Spleen (tissue), 11 donors: ENCODE measurements around the gene RMRP. TPM values are rescaled to one million over a fixed set of nuclear protein-coding genes. Genes with fewer than 3 reads are reported as not detected.

Experiments
- DNase-seq: peaks from one replicate; pipeline ENCODE4 v3.0.0-alpha.2; 2020
- H3K27ac ChIP-seq, 8 donors: fragments of 200-600 bp; sonication (generic) in 7 of 8; 1 replicate in 4 of 8; 2 replicates in 4 of 8; pipeline versions ENCODE4 v1.5.0 to v1.8.0; 2016 to 2021; ENCODE audit warnings: inconsistent platforms in 4 of 8, mild to moderate bottlenecking in 4 of 8, moderate library complexity in 1 of 8
- H3K27me3 ChIP-seq, 7 donors: fragments of 200-600 bp; sonication (generic) in 6 of 7; replicated peaks in 1 of 7; 1 replicate in 4 of 7; 2 replicates in 3 of 7; pipeline versions ENCODE4 v1.5.0 to v1.8.0; 2016 to 2021; ENCODE audit warnings: inconsistent platforms in 3 of 7, mild to moderate bottlenecking in 1 of 7
- H3K36me3 ChIP-seq, 6 donors: fragments of 200-600 bp; sonication (generic) in 5 of 6; 1 replicate in 4 of 6; 2 replicates in 2 of 6; pipeline versions ENCODE4 v1.5.0 to v1.8.0; 2016 to 2021; ENCODE audit warnings: inconsistent platforms in 2 of 6
- H3K4me1 ChIP-seq, 6 donors: fragments of 200-600 bp; sonication (generic) in 5 of 6; 1 replicate in 3 of 6; 2 replicates in 3 of 6; pipeline versions ENCODE4 v1.5.0 to v1.8.0; 2016 to 2021; ENCODE audit warnings: inconsistent platforms in 3 of 6
- H3K4me3 ChIP-seq, 8 donors: fragments of 200-600 bp; sonication (generic) in 7 of 8; 1 replicate in 4 of 8; 2 replicates in 4 of 8; pipeline versions ENCODE4 v1.5.0 to v1.8.0; 2016 to 2021; ENCODE audit warnings: inconsistent platforms in 4 of 8, mild to moderate bottlenecking in 4 of 8, moderate library complexity in 2 of 8
- H3K9me3 ChIP-seq, 8 donors: fragments of 200-600 bp; sonication (generic) in 7 of 8; 1 replicate in 4 of 8; 2 replicates in 4 of 8; pipeline versions ENCODE4 v1.5.0 to v1.8.0; 2016 to 2021; ENCODE audit warnings: inconsistent platforms in 4 of 8
- CTCF ChIP-seq, 11 experiments: fragments of 200-600 bp in 7 of 11; fragments of 450-650 bp in 4 of 11; sonication (generic) in 4 of 11; IDR thresholded peaks in 8 of 11; conservative IDR thresholded peaks in 3 of 11; 1 replicate in 7 of 11; 2 replicates in 4 of 11; pipeline versions ENCODE4 v1.4.0 to v1.8.0; 2016 to 2021; ENCODE audit warnings: antibody characterized with exemption in 11 of 11, inconsistent platforms in 4 of 11, mild to moderate bottlenecking in 1 of 11
- POLR2A ChIP-seq, 3 donors: fragments of 450-650 bp; IDR thresholded peaks; one replicate each; pipeline ENCODE4 v1.5.1; 2017; ENCODE audit warnings: antibody characterized with exemption in 3 of 3, mild to moderate bottlenecking in 1 of 3
- POLR2AphosphoS5 ChIP-seq, 3 donors: sonication (generic); formaldehyde crosslinking; IDR thresholded peaks; one replicate each; pipeline ENCODE4 v1.5.1; 2017; ENCODE audit warnings: antibody characterized with exemption in 3 of 3
- WGBS, 5 donors: extraction: QIAGEN DNeasy Blood & Tissue Kit in 3 of 5; methylation state at CpG; one replicate each; pipeline versions ENCODE4 v1.1.5 to v1.1.7; 2013 to 2018; 5-methylcytosine and 5-hydroxymethylcytosine counted together
- intact Hi-C: fragments of 100-400 bp; cut with DNase I; formaldehyde crosslinking; loops from one replicate; pipeline ENCODE4 v1.15.0; 2023; ENCODE audit warnings: low total_unique reads
- polyA plus RNA-seq, 3 donors: library from polyadenylated mRNA; stranded (reverse); fragments of 200-250 nt; gene quantifications; one replicate each; pipeline ENCODE4 v1.2.1, GENCODE V29; 2013
- total RNA-seq, 7 donors: library from RNA; depleted of rRNA in 3 of 7; stranded (reverse); fragments of >200 nt in 3 of 7; fragmentation: NEBNext Ultra II Directional in 4 of 7; extraction: Animal tissue kit (Norgen Biotek cat#: 25700) in 4 of 7; gene quantifications; one replicate each; pipeline versions ENCODE4 v1.1.0 to v1.2.1, GENCODE V29; 2016 to 2021
- donor health status: healthy with polysubstance abuse.
- donor health status: DM: no; HTN: no; CAD: no; lungs with moderate emphysema.
- donor health status: DM: no; HTN: no; CAD: no.
- donor health status: Bipolar disorder and iron deficiency.
- donor health status: healthy.
- donor health status: DM: no; HTN: no; CAD: no.
- donor health status: DM: yes; HTN: yes; CAD: no.

The RMRP gene
- total and polyA plus RNA-seq, 10 donors: 42.1 to 28,996 (median 10,652) TPM; not detected in 1

- H3K4me1 ChIP-seq: peaks cover 0 to 35% (median 4%) of the 10 kb centered on the region in 6 donors
- DNase-seq: peak; percentile 6
- no peak overlapping the region for H3K4me3 ChIP-seq
- WGBS, 5 donors: 71 to 89% (median 85%) methylated on average over 2 of the region's 2 CpGs
- intact Hi-C loops: no loop called here
- H3K9me3 ChIP-seq: no peaks in the 10 kb centered on the region
- no peak overlapping the region for H3K27ac ChIP-seq
- H3K36me3 ChIP-seq: peaks cover 0 to 39% (median 7%) of the 10 kb centered on the region in 6 donors
- no peaks in the 10 kb centered on the region for H3K27me3 ChIP-seq
- TF ChIP-seq POLR2A (IDR thresholded peaks at IDR 0.05): no peak
- no peak for TF ChIP-seq POLR2AphosphoS5 (IDR thresholded peaks at IDR 0.05)
- TF ChIP-seq CTCF (IDR thresholded peaks at IDR 0.05 in 8 of 11, conservative IDR thresholded peaks at IDR 0.05 in 3 of 11): no peak
These were observed 25.5 kb upstream of the RMRP start for GRCh38 chr9:35683323-35683722.

GRCh38 chr9:35682520-35683315 is 24.9 kb upstream of the RMRP start:
- Histone ChIP-seq H3K27me3 (no peaks in the 10 kb centered on the region), H3K4me3 (no peak overlapping the region), H3K27ac (no peak overlapping the region), H3K9me3 (no peaks in the 10 kb centered on the region), H3K4me1 (peaks cover 0 to 29% (median 4%) of the 10 kb centered on the region in 6 donors), H3K36me3 (peaks cover 0 to 39% (median 7%) of the 10 kb centered on the region in 6 donors)
- DNase-seq: peak; percentile 34
- no peak for TF ChIP-seq POLR2AphosphoS5 (IDR thresholded peaks at IDR 0.05)
- WGBS, 5 donors: 83 to 94% (median 91%) methylated on average over 10 of the region's 10 CpGs
- intact Hi-C loops: no loop called here

- Histone ChIP-seq H3K4me1 (peaks cover 0 to 23% (median 4%) of the 10 kb centered on the region in 6 donors), H3K27ac (no peak overlapping the region), H3K9me3 (no peaks in the 10 kb centered on the region), H3K27me3 (no peaks in the 10 kb centered on the region), H3K36me3 (peaks cover 0 to 39% (median 7%) of the 10 kb centered on the region in 6 donors), H3K4me3 (no peak overlapping the region)
- no peak for TF ChIP-seq POLR2A (IDR thresholded peaks at IDR 0.05)
- no peak for TF ChIP-seq POLR2AphosphoS5 (IDR thresholded peaks at IDR 0.05)
- no peak for TF ChIP-seq CTCF (IDR thresholded peaks at IDR 0.05 in 8 of 11, conservative IDR thresholded peaks at IDR 0.05 in 3 of 11)
- intact Hi-C loops: no loop called here
- peak; percentile 45 for DNase-seq
- WGBS, 5 donors: 71 to 88% (median 74%) methylated on average over 6 of the region's 6 CpGs
These were observed 24.2 kb upstream of the RMRP start for GRCh38 chr9:35682051-35682450.

- peak; percentile 47 for DNase-seq
- Histone ChIP-seq H3K4me1 (peaks cover 0 to 19% (median 4%) of the 10 kb centered on the region in 6 donors), H3K4me3 (no peak overlapping the region)
These were observed 23.7 kb upstream of the RMRP start for GRCh38 chr9:35681341-35682002.

More at GRCh38 chr9:35681341-35682002, 23.7 kb upstream of the RMRP start:
- WGBS, 5 donors: 52 to 87% (median 78%) methylated on average over 3 of the region's 3 CpGs
- no peaks in the 10 kb centered on the region for H3K27me3 ChIP-seq
- intact Hi-C loops: no loop called here
- TF ChIP-seq CTCF (IDR thresholded peaks at IDR 0.05 in 8 of 11, conservative IDR thresholded peaks at IDR 0.05 in 3 of 11): no peak
- no peak for TF ChIP-seq POLR2AphosphoS5 (IDR thresholded peaks at IDR 0.05)
- TF ChIP-seq POLR2A (IDR thresholded peaks at IDR 0.05): no peak
- no peaks in the 10 kb centered on the region for H3K9me3 ChIP-seq
- no peak overlapping the region for H3K27ac ChIP-seq
- H3K36me3 ChIP-seq: peaks cover 0 to 39% (median 7%) of the 10 kb centered on the region in 6 donors
